H9 (cell line): ENCODE data around the gene SLC27A6. TPM values are rescaled to one million over a fixed set of nuclear protein-coding genes. Genes with fewer than 3 reads are reported as not detected.

ENCODE experiments used
- DNase-seq: peaks from one replicate; pipeline ENCODE4 v3.0.0-alpha.2; 2017
- H2AFZ ChIP-seq: one replicate; pipeline ENCODE4 v1.6.1; 2013; ENCODE audit warnings: mild to moderate bottlenecking, low read length, control low read depth, moderate library complexity
- H2AK5ac ChIP-seq: 2 replicates; pipeline ENCODE4 v1.6.1; 2013; ENCODE audit warnings: low read length, control low read depth, mixed read lengths; ENCODE audit not compliant: insufficient read length
- H2BK120ac ChIP-seq: one replicate; pipeline ENCODE4 v1.6.1; 2013; ENCODE audit warnings: low read depth, mild to moderate bottlenecking, low read length, control low read depth, inconsistent platforms; ENCODE audit not compliant: poor library complexity, severe bottlenecking
- H2BK12ac ChIP-seq: 2 replicates; pipeline ENCODE4 v1.6.1; 2013; ENCODE audit warnings: low read length, control low read depth, mixed read lengths, low read depth; ENCODE audit not compliant: insufficient read length
- H2BK15ac ChIP-seq: 2 replicates; pipeline ENCODE4 v1.6.1; 2013; ENCODE audit warnings: low read depth, low read length, control low read depth
- H2BK20ac ChIP-seq: one replicate; pipeline ENCODE4 v1.6.1; 2013; ENCODE audit warnings: low read depth, mild to moderate bottlenecking, low read length, control low read depth, inconsistent platforms; ENCODE audit not compliant: poor library complexity, severe bottlenecking
- H2BK5ac ChIP-seq: 2 replicates; pipeline ENCODE4 v1.6.1; 2013; ENCODE audit warnings: low read length, control low read depth, mixed read lengths; ENCODE audit not compliant: insufficient read length
- H3K14ac ChIP-seq: 2 replicates; pipeline ENCODE4 v1.6.1; 2013; ENCODE audit warnings: low read length, control low read depth; ENCODE audit not compliant: insufficient read depth
- H3K18ac ChIP-seq: 2 replicates; pipeline ENCODE4 v1.6.1; 2013; ENCODE audit warnings: low read depth, mild to moderate bottlenecking, mixed read lengths, low read length, control low read depth; ENCODE audit not compliant: insufficient read length
- H3K23ac ChIP-seq: 2 replicates; pipeline ENCODE4 v1.6.1; 2013; ENCODE audit warnings: low read length, control low read depth, mixed read lengths, low read depth; ENCODE audit not compliant: insufficient read length
- H3K23me2 ChIP-seq: 2 replicates; pipeline ENCODE4 v1.6.1; 2013; ENCODE audit warnings: low read depth, mild to moderate bottlenecking, mixed read lengths, low read length, control low read depth; ENCODE audit not compliant: insufficient read length, poor library complexity, severe bottlenecking
- H3K27ac ChIP-seq: 2 replicates; pipeline ENCODE4 v1.5.1; 2013; ENCODE audit warnings: low read length, control low read depth, mixed read lengths, low read depth; ENCODE audit not compliant: insufficient read length
- H3K27me3 ChIP-seq: 2 replicates; pipeline ENCODE4 v1.6.1; 2013; ENCODE audit warnings: low read length, control low read depth, inconsistent platforms; ENCODE audit not compliant: insufficient read depth
- H3K4ac ChIP-seq: 2 replicates; pipeline ENCODE4 v1.6.1; 2013; ENCODE audit warnings: low read depth, mild to moderate bottlenecking, control low read depth, inconsistent platforms, low read length, moderate library complexity
- H3K4me1 ChIP-seq: 2 replicates; pipeline ENCODE4 v1.6.1; 2013; ENCODE audit warnings: low read length, control low read depth, inconsistent platforms; ENCODE audit not compliant: insufficient read depth
- H3K4me2 ChIP-seq: 2 replicates; pipeline ENCODE4 v1.6.1; 2013; ENCODE audit warnings: low read length, control low read depth, mixed read lengths; ENCODE audit not compliant: insufficient read length, insufficient read depth
- H3K56ac ChIP-seq: 2 replicates; pipeline ENCODE4 v1.6.1; 2013; ENCODE audit warnings: low read depth, mild to moderate bottlenecking, mixed read lengths, low read length, control low read depth; ENCODE audit not compliant: insufficient read length
- H3K79me1 ChIP-seq: 2 replicates; pipeline ENCODE4 v1.6.1; 2013; ENCODE audit warnings: low read depth, mild to moderate bottlenecking, moderate library complexity, low read length, control low read depth, inconsistent platforms; ENCODE audit not compliant: insufficient read depth, poor library complexity, severe bottlenecking
- H3K79me2 ChIP-seq: 2 replicates; pipeline ENCODE4 v1.6.1; 2013; ENCODE audit warnings: low read length, control low read depth, inconsistent platforms; ENCODE audit not compliant: insufficient read depth
- H3K9ac ChIP-seq: 2 replicates; pipeline ENCODE4 v1.6.1; 2013; ENCODE audit warnings: low read length, control low read depth, mixed read lengths; ENCODE audit not compliant: insufficient read length; ENCODE audit errors: extremely low read depth
- H3K9me3 ChIP-seq: one replicate; pipeline ENCODE4 v1.6.1; 2013; ENCODE audit warnings: low read depth, low read length, inconsistent platforms; ENCODE audit not compliant: control insufficient read depth
- H3T11ph ChIP-seq: one replicate; pipeline ENCODE4 v1.6.1; 2013; ENCODE audit warnings: mild to moderate bottlenecking, low read length, control low read depth, inconsistent platforms
- H4K20me1 ChIP-seq: one replicate; pipeline ENCODE4 v1.6.1; 2013; ENCODE audit not compliant: control insufficient read depth, insufficient read length, insufficient read depth
- H4K5ac ChIP-seq: 2 replicates; pipeline ENCODE4 v1.6.1; 2013; ENCODE audit warnings: low read depth, mild to moderate bottlenecking, mixed read lengths, low read length, control low read depth; ENCODE audit not compliant: insufficient read length
- H4K8ac ChIP-seq: replicated peaks from 2 replicates; pipeline ENCODE4 v1.6.1; 2013; ENCODE audit warnings: low read length, control low read depth, mixed read lengths, low read depth; ENCODE audit not compliant: insufficient read length
- H4K91ac ChIP-seq: 2 replicates; pipeline ENCODE4 v1.6.1; 2013; ENCODE audit warnings: low read depth, mild to moderate bottlenecking, moderate library complexity, mixed read lengths, low read length, control low read depth; ENCODE audit not compliant: insufficient read length
- H3K27ac Mint-ChIP-seq, 3 experiments: 2 replicates in 2 of 3; 3 replicates in 1 of 3; pipeline ENCODE4 v1.8.0; 2020 to 2021; ENCODE audit warnings: mixed read lengths in 3 of 3, mild to moderate bottlenecking in 1 of 3, moderate library complexity in 1 of 3
- H3K27me3 Mint-ChIP-seq: 2 replicates; pipeline ENCODE4 v1.8.0; 2021; ENCODE audit warnings: low read depth, mild to moderate bottlenecking, moderate library complexity, mixed read lengths
- H3K36me3 Mint-ChIP-seq, 3 experiments: 2 replicates in 2 of 3; 3 replicates in 1 of 3; pipeline ENCODE4 v1.8.0; 2020 to 2021; ENCODE audit warnings: low read depth in 3 of 3, mixed read lengths in 3 of 3; ENCODE audit not compliant: insufficient read depth in 1 of 3
- H3K4me1 Mint-ChIP-seq, 2 experiments: 2 replicates each; pipeline ENCODE4 v1.8.0; 2020; ENCODE audit warnings: mixed read lengths in 2 of 2
- H3K4me3 Mint-ChIP-seq, 2 experiments: 2 replicates in 1 of 2; 3 replicates in 1 of 2; pipeline ENCODE4 v1.8.0; 2020 to 2021; ENCODE audit warnings: mild to moderate bottlenecking in 2 of 2, mixed read lengths in 2 of 2, moderate library complexity in 1 of 2
- H3K9me3 Mint-ChIP-seq, 2 experiments: 2 replicates in 1 of 2; 3 replicates in 1 of 2; pipeline ENCODE4 v1.8.0; 2020; ENCODE audit warnings: mild to moderate bottlenecking in 2 of 2, mixed read lengths in 2 of 2, moderate library complexity in 1 of 2
- CTCF ChIP-seq: fragments of 200-600 bp; sonication (generic); conservative IDR thresholded peaks from 3 replicates; pipeline ENCODE4 v1.8.0; 2021; ENCODE audit warnings: antibody characterized with exemption, mild to moderate bottlenecking
- WGBS: extraction: QIAGEN DNeasy Blood & Tissue Kit; methylation state at CpG from one replicate; pipeline ENCODE4 v1.1.7; 2013; ENCODE audit warnings: missing lambda C conversion rate, low lambda C conversion rate, mixed read lengths; ENCODE audit not compliant: insufficient read length; ENCODE audit errors: extremely low coverage; 5-methylcytosine and 5-hydroxymethylcytosine counted together
- total RNA-seq: library from RNA; stranded (reverse); gene quantifications from 2 replicates; pipeline ENCODE4 v1.2.1, GENCODE V29; 2021

The SLC27A6 gene
- total RNA-seq, 1 experiment from 2014 or later: 3.0 TPM

GRCh38 chr5:128919542-128919941 lies 45.7 kb upstream of the SLC27A6 start:
- Histone ChIP-seq H3K27me3 (no peaks in the 10 kb centered on the region), H2AFZ (no peak overlapping the region), H3K14ac (no peak overlapping the region), H2BK15ac (no peak overlapping the region), H3K18ac (no peak overlapping the region), H3K23ac (no peak overlapping the region), H3K27ac (no peak overlapping the region), H3K4me1 (no peaks in the 10 kb centered on the region), H4K8ac (no peak overlapping the region), H3K79me1 (no peaks in the 10 kb centered on the region), H3K56ac (no peak overlapping the region), H2BK120ac (no peak overlapping the region), H4K20me1 (no peaks in the 10 kb centered on the region), H4K5ac (no peak overlapping the region), H3K23me2 (no peaks in the 10 kb centered on the region), H4K91ac (no peak overlapping the region), H3K9me3 (no peaks in the 10 kb centered on the region), H2BK12ac (no peak overlapping the region), H3T11ph (no peak overlapping the region), H3K9ac (no peak overlapping the region), H3K4me2 (no peak overlapping the region), H3K79me2 (no peaks in the 10 kb centered on the region), H3K4ac (no peak overlapping the region), H2BK20ac (no peak overlapping the region), H2AK5ac (no peak overlapping the region), H2BK5ac (no peak overlapping the region)
- H3K27ac Mint-ChIP-seq: no peak overlapping the region
- H3K9me3 Mint-ChIP-seq: no peaks in the 10 kb centered on the region
- WGBS: no CpG with 5 or more reads among the region's 2 CpGs
- no peaks in the 10 kb centered on the region for H3K4me1 Mint-ChIP-seq
- no peak overlapping the region for H3K4me3 Mint-ChIP-seq
- no peak for DNase-seq
- H3K27me3 Mint-ChIP-seq: no peaks in the 10 kb centered on the region
- no peak for TF ChIP-seq CTCF
- no peaks in the 10 kb centered on the region for H3K36me3 Mint-ChIP-seq
